Mesendoderm (in vitro differentiated cells): ENCODE data around the gene GPC1.

Source experiments
- DNase-seq: peaks from one replicate; pipeline ENCODE4 v3.0.0; 2013
- H2AK5ac ChIP-seq: 2 replicates; pipeline ENCODE4 v1.6.1; 2013; ENCODE audit warnings: low read length, inconsistent platforms
- H2BK120ac ChIP-seq: 2 replicates; pipeline ENCODE4 v1.6.1; 2013; ENCODE audit warnings: low read depth, mild to moderate bottlenecking, low read length, moderate library complexity, mixed read lengths
- H2BK15ac ChIP-seq: replicated peaks from 2 replicates; pipeline ENCODE4 v1.6.1; 2013; ENCODE audit warnings: low read depth, mild to moderate bottlenecking, moderate library complexity
- H2BK5ac ChIP-seq: 2 replicates; pipeline ENCODE4 v1.6.1; 2013; ENCODE audit warnings: low read length, inconsistent platforms
- H3K18ac ChIP-seq: 2 replicates; pipeline ENCODE4 v1.6.1; 2013; ENCODE audit warnings: mild to moderate bottlenecking, low read length, mixed read lengths
- H3K23ac ChIP-seq: one replicate; pipeline ENCODE4 v1.6.1; 2013; ENCODE audit warnings: low read length
- H3K27ac ChIP-seq: 2 replicates; pipeline ENCODE4 v1.5.1; 2013; ENCODE audit warnings: low read depth, mild to moderate bottlenecking, inconsistent platforms, low read length, moderate library complexity
- H3K27me3 ChIP-seq: 2 replicates; pipeline ENCODE4 v1.6.1; 2013; ENCODE audit warnings: low read length, control low read depth, mild to moderate bottlenecking, inconsistent platforms; ENCODE audit not compliant: insufficient read depth, poor library complexity
- H3K36me3 ChIP-seq: 2 replicates; pipeline ENCODE4 v1.6.1; 2013; ENCODE audit warnings: low read length, inconsistent platforms; ENCODE audit not compliant: control insufficient read depth, insufficient read depth
- H3K4ac ChIP-seq: one replicate; pipeline ENCODE4 v1.6.1; 2013; ENCODE audit warnings: low read depth, mild to moderate bottlenecking, low read length, moderate library complexity
- H3K4me1 ChIP-seq: 2 replicates; pipeline ENCODE4 v1.6.1; 2013; ENCODE audit warnings: low read depth, low read length, inconsistent platforms; ENCODE audit not compliant: control insufficient read depth
- H3K4me2 ChIP-seq: 2 replicates; pipeline ENCODE4 v1.6.1; 2013; ENCODE audit warnings: low read length
- H3K4me3 ChIP-seq: 2 replicates; pipeline ENCODE4 v1.5.1; 2013; ENCODE audit warnings: mild to moderate bottlenecking, low read length
- H3K56ac ChIP-seq: one replicate; pipeline ENCODE4 v1.6.1; 2013; ENCODE audit warnings: low read length
- H3K79me1 ChIP-seq: 2 replicates; pipeline ENCODE4 v1.6.1; 2013; ENCODE audit warnings: low read length, inconsistent platforms
- H3K79me2 ChIP-seq: 2 replicates; pipeline ENCODE4 v1.6.1; 2013; ENCODE audit warnings: mild to moderate bottlenecking, low read length; ENCODE audit not compliant: control insufficient read depth, insufficient read depth
- H3K9ac ChIP-seq: 2 replicates; pipeline ENCODE4 v1.6.1; 2013; ENCODE audit warnings: low read length, inconsistent platforms
- H4K5ac ChIP-seq: one replicate; pipeline ENCODE4 v1.6.1; 2013; ENCODE audit warnings: low read length
- H4K8ac ChIP-seq: one replicate; pipeline ENCODE4 v1.6.1; 2013; ENCODE audit warnings: low read depth, mild to moderate bottlenecking, control low read depth, low read length, moderate library complexity
- WGBS: extraction: QIAGEN DNeasy Blood & Tissue Kit; methylation state at CpG from one replicate; pipeline ENCODE4 v1.1.7; 2013; ENCODE audit warnings: low lambda C conversion rate, missing lambda C conversion rate; ENCODE audit not compliant: insufficient coverage; ENCODE audit errors: extremely low coverage; 5-methylcytosine and 5-hydroxymethylcytosine counted together

Gene GPC1

DNA sequence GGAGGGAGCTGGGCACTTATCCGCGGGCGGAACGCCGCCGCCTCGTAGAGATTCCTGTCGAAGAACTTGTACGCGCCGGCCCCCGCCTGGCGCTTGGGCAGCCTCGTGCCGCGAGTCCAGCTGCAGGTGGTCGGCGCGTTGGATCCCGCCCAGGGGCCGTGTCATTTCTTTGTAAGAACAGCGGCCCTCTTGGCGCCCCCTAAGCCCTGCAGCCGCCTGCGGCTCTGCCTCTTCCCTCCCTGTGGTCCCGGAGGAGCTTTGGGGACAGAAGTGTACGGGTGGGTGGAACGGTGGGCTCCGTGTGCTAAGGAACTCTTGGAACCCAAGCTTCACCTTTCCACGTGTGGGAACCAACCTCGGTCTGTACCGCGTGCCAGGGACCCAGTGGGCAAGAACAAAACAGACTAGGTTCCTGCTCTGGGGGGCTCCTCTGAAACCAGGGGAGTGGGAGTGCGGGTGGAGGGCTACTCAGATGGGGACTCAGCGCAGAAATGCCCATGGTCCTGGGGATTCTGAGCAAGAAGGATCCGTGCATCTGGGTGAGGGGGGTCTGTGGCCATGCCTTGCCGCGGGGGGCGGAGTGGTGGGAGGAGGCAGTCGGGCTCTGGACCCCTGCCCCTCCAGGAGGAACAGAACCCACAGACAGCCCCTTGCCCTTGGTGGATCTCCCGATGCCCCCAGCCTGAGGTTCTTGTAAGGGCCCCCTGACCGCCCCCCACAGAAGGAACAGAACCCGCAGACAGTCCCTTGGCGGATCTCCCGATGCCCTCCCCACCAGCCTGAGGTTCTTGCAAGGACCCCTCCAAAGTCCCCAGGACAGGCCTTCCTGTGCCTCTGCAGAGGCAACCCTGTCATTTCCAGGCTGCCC lies 1.5 kb downstream of the GPC1 start:
- Histone ChIP-seq H3K18ac (no peak overlapping the region), H3K4ac (no peak overlapping the region), H3K4me3 (peak overlapping the region; percentile 41), H2BK5ac (no peak overlapping the region), H2AK5ac (no peak overlapping the region), H3K9ac (peak overlapping the region; percentile 81), H3K27me3 (peaks cover 4% of the 10 kb centered on the region), H3K4me2 (peak overlapping the region; percentile 0), H3K23ac (no peak overlapping the region), H3K79me1 (no peaks in the 10 kb centered on the region), H4K5ac (no peak overlapping the region), H3K56ac (peak overlapping the region; percentile 90), H4K8ac (no peak overlapping the region), H3K4me1 (peaks cover 1% of the 10 kb centered on the region), H3K36me3 (no peaks in the 10 kb centered on the region), H3K27ac (no peak overlapping the region), H2BK15ac (no peak overlapping the region), H2BK120ac (no peak overlapping the region), H3K79me2 (no peaks in the 10 kb centered on the region)
- peak; percentile 62 for DNase-seq
- WGBS, result no CpG with 5 or more reads among the region's 45 CpGs

DNA sequence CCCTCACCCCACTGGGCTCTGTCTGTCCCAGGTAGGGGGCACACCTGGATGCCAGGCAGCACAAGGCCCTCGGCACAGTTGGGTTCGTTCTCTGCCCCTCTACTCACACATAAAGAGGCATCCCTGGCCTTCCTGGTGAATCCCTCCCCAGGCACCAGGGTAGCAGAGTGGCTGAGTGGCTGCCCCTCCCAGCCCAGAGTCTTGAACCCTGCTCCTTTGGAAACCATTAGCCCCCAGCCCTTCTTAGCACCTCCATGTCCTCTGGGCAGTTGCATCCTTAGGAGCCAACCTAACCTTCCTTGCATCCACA lies 2.0 kb downstream of the GPC1 start:
- no peaks in the 10 kb centered on the region for H3K79me1 ChIP-seq
- no peak overlapping the region for H3K56ac ChIP-seq
- no peak overlapping the region for H3K18ac ChIP-seq
- no peak overlapping the region for H2BK120ac ChIP-seq
- H3K23ac ChIP-seq, result no peak overlapping the region
- H3K27me3 ChIP-seq, result peaks cover 4% of the 10 kb centered on the region
- H3K4me1 ChIP-seq, result peaks cover 1% of the 10 kb centered on the region
- H4K5ac ChIP-seq, result no peak overlapping the region
- H3K4ac ChIP-seq, result no peak overlapping the region
- WGBS, result no CpG with 5 or more reads among the region's 2 CpGs
- no peak overlapping the region for H2AK5ac ChIP-seq
- no peak overlapping the region for H2BK5ac ChIP-seq
- no peak overlapping the region for H3K27ac ChIP-seq
- H3K4me2 ChIP-seq, result no peak overlapping the region
- H3K9ac ChIP-seq, result no peak overlapping the region
- H3K36me3 ChIP-seq, result no peaks in the 10 kb centered on the region
- H4K8ac ChIP-seq, result no peak overlapping the region
- H3K79me2 ChIP-seq, result no peaks in the 10 kb centered on the region
- no peak for DNase-seq
- no peak overlapping the region for H2BK15ac ChIP-seq
- H3K4me3 ChIP-seq, result no peak overlapping the region

DNA sequence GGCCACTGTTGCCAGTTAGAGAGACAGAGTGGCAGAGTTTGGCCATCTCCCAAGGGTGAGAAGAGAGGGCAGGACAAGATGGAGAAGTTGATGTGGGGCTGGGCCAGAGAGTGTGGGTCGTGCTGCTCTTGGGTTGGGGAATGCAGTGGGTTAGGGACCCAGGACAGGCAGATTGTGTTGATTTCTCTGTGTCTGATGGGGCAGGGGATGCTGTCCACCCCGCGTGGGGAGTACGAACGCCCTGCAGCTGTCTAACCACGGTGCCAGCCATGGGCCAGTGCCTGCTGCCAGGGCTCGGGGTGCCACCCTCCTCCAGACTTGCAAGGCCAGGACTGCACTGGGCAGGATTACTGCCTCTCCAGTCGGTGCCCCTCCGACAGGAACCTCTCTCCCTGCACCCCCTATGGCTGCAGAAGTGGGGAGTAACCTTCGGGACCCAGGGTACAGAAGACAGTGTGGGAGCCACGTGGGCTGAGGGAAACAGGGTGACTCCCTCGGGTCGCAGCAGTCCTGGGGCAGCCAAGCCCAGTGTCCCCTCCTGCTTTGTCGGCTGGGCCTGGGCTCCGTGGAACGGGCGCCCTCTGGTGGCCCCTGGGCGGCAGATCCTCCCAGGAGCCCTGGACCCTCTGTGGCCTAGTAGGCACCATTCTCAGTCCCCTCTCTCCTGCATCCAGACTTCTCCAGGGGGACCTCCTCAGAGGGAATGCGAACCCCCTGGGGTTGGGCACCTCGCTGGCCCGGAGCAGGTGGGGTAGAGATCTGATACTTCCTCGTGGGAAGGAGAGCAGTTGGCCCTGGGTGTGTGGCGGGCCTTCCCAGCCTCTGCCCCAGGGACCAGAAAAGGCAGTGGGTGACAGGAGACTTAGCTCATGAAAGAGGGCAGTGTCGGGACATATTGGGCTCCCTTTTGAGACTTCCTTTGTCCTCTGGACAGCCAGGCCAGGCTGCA lies 2.7 kb downstream of the GPC1 start:
- Histone ChIP-seq H3K56ac (peak overlapping the region; percentile 42), H3K4ac (no peak overlapping the region), H2AK5ac (no peak overlapping the region), H2BK120ac (no peak overlapping the region), H3K4me2 (no peak overlapping the region), H2BK5ac (no peak overlapping the region), H3K27ac (no peak overlapping the region), H3K18ac (no peak overlapping the region), H3K4me3 (no peak overlapping the region), H4K8ac (no peak overlapping the region), H3K4me1 (peaks cover 1% of the 10 kb centered on the region), H3K79me1 (no peaks in the 10 kb centered on the region), H2BK15ac (no peak overlapping the region), H3K36me3 (no peaks in the 10 kb centered on the region), H3K27me3 (peaks cover 4% of the 10 kb centered on the region), H4K5ac (no peak overlapping the region), H3K79me2 (no peaks in the 10 kb centered on the region), H3K9ac (no peak overlapping the region), H3K23ac (no peak overlapping the region)
- no CpG with 5 or more reads among the region's 24 CpGs for WGBS
- peak; percentile 66 for DNase-seq

DNA sequence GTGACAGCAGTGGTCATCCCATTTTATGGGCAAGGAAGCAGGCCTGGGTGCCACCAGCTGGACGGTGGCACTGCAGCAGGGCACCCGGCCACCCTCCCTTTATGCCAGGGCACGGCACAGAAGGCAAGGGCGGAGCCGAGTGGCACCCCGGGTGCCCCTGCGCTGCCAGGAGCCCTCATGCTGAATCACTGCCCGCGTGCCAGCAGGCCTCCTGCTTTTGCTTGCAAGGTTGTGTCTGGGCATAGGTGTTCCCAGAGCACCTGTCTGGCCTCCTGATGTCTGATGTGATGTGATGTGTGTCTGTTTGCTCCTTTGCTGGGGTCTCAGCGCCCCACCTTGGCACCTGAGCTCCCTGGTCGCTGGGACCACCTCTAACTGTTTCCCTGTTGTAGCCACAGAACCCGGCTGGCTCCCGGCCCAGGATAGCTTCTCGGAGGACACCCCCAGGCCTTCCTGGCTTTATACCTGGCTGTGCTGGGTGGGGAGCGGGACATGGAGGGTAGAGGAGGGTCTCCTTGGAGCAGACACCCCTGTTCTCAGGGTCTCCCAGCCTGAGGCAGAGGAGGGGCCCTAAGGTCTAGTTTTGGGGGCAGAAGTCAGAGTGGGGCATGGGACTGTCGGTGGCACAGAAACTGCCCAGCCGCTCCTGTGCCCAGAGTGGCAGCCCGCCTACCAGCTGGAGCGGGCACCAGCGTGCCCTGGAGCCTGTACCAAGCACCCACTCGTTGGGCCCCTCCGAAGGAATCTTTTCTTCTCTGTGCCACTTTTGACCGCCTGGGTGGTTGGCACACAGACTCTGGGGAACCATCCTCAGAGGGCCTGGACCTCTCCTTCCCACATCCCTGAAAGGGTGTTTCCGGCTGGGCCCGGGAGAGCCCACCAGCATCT lies 3.6 kb downstream of the GPC1 start:
- no peak overlapping the region for H2BK5ac ChIP-seq
- no CpG with 5 or more reads among the region's 25 CpGs for WGBS
- no peak overlapping the region for H2AK5ac ChIP-seq
- H3K9ac ChIP-seq, result no peak overlapping the region
- no peaks in the 10 kb centered on the region for H3K36me3 ChIP-seq
- no peak overlapping the region for H3K4me2 ChIP-seq
- no peak overlapping the region for H3K23ac ChIP-seq
- no peak overlapping the region for H3K56ac ChIP-seq
- peaks cover 4% of the 10 kb centered on the region for H3K27me3 ChIP-seq
- no peak overlapping the region for H3K4ac ChIP-seq
- no peak overlapping the region for H3K27ac ChIP-seq
- no peak for DNase-seq
- H3K79me1 ChIP-seq, result no peaks in the 10 kb centered on the region
- no peak overlapping the region for H2BK120ac ChIP-seq
- H3K4me3 ChIP-seq, result no peak overlapping the region
- no peak overlapping the region for H4K8ac ChIP-seq
- no peak overlapping the region for H2BK15ac ChIP-seq
- H3K4me1 ChIP-seq, result peaks cover 1% of the 10 kb centered on the region
- no peak overlapping the region for H4K5ac ChIP-seq
- H3K18ac ChIP-seq, result no peak overlapping the region
- no peaks in the 10 kb centered on the region for H3K79me2 ChIP-seq

DNA sequence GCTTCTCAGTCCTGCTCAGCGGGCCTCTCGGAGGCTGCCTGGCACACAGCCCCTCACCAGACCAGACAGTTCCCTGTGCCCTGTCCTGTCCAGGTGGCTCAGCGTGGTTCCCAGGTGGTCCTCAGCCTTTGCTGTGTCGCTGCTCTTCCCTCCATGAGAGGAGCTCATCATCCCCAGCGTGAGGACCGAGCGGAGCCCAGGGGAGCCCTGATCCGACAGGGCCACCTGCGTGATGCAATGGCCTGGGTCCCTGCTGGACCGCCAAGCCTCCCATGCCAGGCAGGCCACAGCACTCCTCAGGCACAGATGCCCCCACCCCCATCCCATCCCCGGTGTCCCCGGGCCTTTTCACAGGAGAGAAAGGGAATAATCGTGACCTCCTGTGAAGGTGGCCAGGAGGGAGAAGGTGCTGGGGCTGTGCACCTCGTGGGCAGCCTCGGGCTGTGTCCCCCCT lies 4.3 kb downstream of the GPC1 start:
- no peak overlapping the region for H3K9ac ChIP-seq
- H2BK5ac ChIP-seq, result no peak overlapping the region
- no CpG with 5 or more reads among the region's 15 CpGs for WGBS
- peaks cover 1% of the 10 kb centered on the region for H3K4me1 ChIP-seq
- no peaks in the 10 kb centered on the region for H3K79me1 ChIP-seq
- no peak overlapping the region for H3K18ac ChIP-seq
- H4K5ac ChIP-seq, result no peak overlapping the region
- H2AK5ac ChIP-seq, result no peak overlapping the region
- H2BK120ac ChIP-seq, result no peak overlapping the region
- no peak overlapping the region for H4K8ac ChIP-seq
- no peak overlapping the region for H3K4ac ChIP-seq
- H2BK15ac ChIP-seq, result no peak overlapping the region
- H3K36me3 ChIP-seq, result no peaks in the 10 kb centered on the region
- H3K23ac ChIP-seq, result no peak overlapping the region
- H3K79me2 ChIP-seq, result no peaks in the 10 kb centered on the region
- no peak overlapping the region for H3K56ac ChIP-seq
- DNase-seq, result no peak
- no peak overlapping the region for H3K4me3 ChIP-seq
- no peak overlapping the region for H3K4me2 ChIP-seq
- H3K27me3 ChIP-seq, result peaks cover 4% of the 10 kb centered on the region
- no peak overlapping the region for H3K27ac ChIP-seq
